PC-3 (cell line): ENCODE data around the gene PSMF1. TPM values are rescaled to one million over a fixed set of nuclear protein-coding genes. Genes with fewer than 3 reads are reported as not detected.

Source experiments
- ATAC-seq: fragments of 200-7000 bp; cut with Tn5 transposase; 2 replicates; pipeline ENCODE4 v1.9.1; 2020; ENCODE audit warnings: mild to moderate bottlenecking, moderate library complexity
- BruUV-seq: library from RNA; stranded (reverse); fragments of 400-500 nt; replicated peaks from 2 replicates; lab custom pipeline; 2021; lab: Mats Ljungman, UMichigan
- CTCF ChIA-PET: fragments of 300-600 bp; sonication (Branson Sonifier 250); formaldehyde crosslinking; loops from one replicate; lab custom pipeline; 2022; ENCODE audit warnings: antibody characterized with exemption; lab: Charles Lee
- POLR2A ChIA-PET: fragments of 300-600 bp; sonication (Branson Sonifier 250); formaldehyde crosslinking; loops from one replicate; lab custom pipeline; 2022; ENCODE audit warnings: antibody characterized with exemption; ENCODE audit not compliant: unreplicated experiment; lab: Charles Lee
- DNase-seq: peaks from one replicate; pipeline ENCODE4 v3.0.0-alpha.2; 2015
- H2AFZ ChIP-seq: fragments of 300-600 bp; sonication (generic); 2 replicates; pipeline ENCODE4 v1.6.0; 2016; ENCODE audit warnings: antibody characterized with exemption, low read length
- H3F3A ChIP-seq: fragments of 300-600 bp; sonication (generic); one replicate; pipeline ENCODE4 v1.6.0; 2017; ENCODE audit warnings: antibody characterized with exemption, low read length, control low read depth, mild to moderate bottlenecking; ENCODE audit not compliant: unreplicated experiment
- H3K27ac ChIP-seq: fragments of 300-600 bp; sonication (generic); 2 replicates; pipeline ENCODE4 v1.5.1; 2016; ENCODE audit warnings: mild to moderate bottlenecking, low read length
- H3K27me3 ChIP-seq: fragments of 300-600 bp; sonication (generic); 2 replicates; pipeline ENCODE4 v1.6.1; 2016; ENCODE audit warnings: low read length, mixed read lengths
- H3K36me3 ChIP-seq: fragments of 300-600 bp; sonication (generic); 2 replicates; pipeline ENCODE4 v1.6.1; 2016; ENCODE audit warnings: low read depth, mixed run types, low read length, mixed read lengths
- H3K4me1 ChIP-seq: fragments of 300-600 bp; sonication (generic); 2 replicates; pipeline ENCODE4 v1.5.1; 2016; ENCODE audit warnings: low read length; ENCODE audit not compliant: insufficient read depth
- H3K4me2 ChIP-seq: fragments of 300-600 bp; sonication (generic); 2 replicates; pipeline ENCODE4 v1.6.0; 2016; ENCODE audit warnings: low read length
- H3K4me3 ChIP-seq: fragments of 300-600 bp; sonication (generic); 2 replicates; pipeline ENCODE4 v1.5.1; 2016; ENCODE audit warnings: mild to moderate bottlenecking, low read length, mixed read lengths
- H3K79me2 ChIP-seq: fragments of 300-600 bp; sonication (generic); 2 replicates; pipeline ENCODE4 v1.6.1; 2017; ENCODE audit warnings: low read length, mixed read lengths
- H3K9ac ChIP-seq: fragments of 300-600 bp; sonication (generic); 2 replicates; pipeline ENCODE4 v1.6.0; 2016; ENCODE audit warnings: mild to moderate bottlenecking, low read length
- H3K9me2 ChIP-seq: fragments of 300-600 bp; sonication (generic); replicated peaks from 2 replicates; pipeline ENCODE4 v1.6.1; 2016; ENCODE audit warnings: mixed run types, low read length, mixed read lengths
- H3K9me3 ChIP-seq: fragments of 300-600 bp; sonication (generic); 2 replicates; pipeline ENCODE4 v1.6.1; 2016; ENCODE audit warnings: low read length, mixed read lengths
- H4K20me1 ChIP-seq: fragments of 300-600 bp; sonication (generic); 2 replicates; pipeline ENCODE4 v1.6.1; 2016; ENCODE audit warnings: low read length, mixed read lengths
- EZH2 ChIP-seq: fragments of 300-600 bp; sonication (generic); IDR thresholded peaks from one replicate; pipeline ENCODE4 v1.6.1; 2017; ENCODE audit warnings: antibody characterized with exemption, mild to moderate bottlenecking, low read length; ENCODE audit not compliant: unreplicated experiment
- EZH2phosphoT487 ChIP-seq: fragments of 300-600 bp; sonication (generic); IDR thresholded peaks from 2 replicates; pipeline ENCODE4 v1.6.1; 2018; ENCODE audit warnings: mild to moderate bottlenecking, antibody characterized with exemption, low read length, borderline replicate concordance
- intact Hi-C: fragments of 100-400 bp; cut with micrococcal nuclease; formaldehyde crosslinking; loops from 2 replicates; pipeline ENCODE4 v1.9.0; 2023
- total RNA-seq: library from RNA; depleted of rRNA; stranded (reverse); fragments of >200 nt; gene quantifications from 2 replicates; pipeline ENCODE4 v1.2.3, GENCODE V29; 2014
- TF ChIP-seq, protein P1 (sequence below): fragments of 300-600 bp; sonication (generic); conservative IDR thresholded peaks from 2 replicates; pipeline ENCODE4 v1.5.1; 2017; ENCODE audit warnings: antibody characterized with exemption, low read depth, mild to moderate bottlenecking, low read length

Gene PSMF1
- total RNA-seq, 1 experiment from 2014 or later: 60.8 TPM

DNA sequence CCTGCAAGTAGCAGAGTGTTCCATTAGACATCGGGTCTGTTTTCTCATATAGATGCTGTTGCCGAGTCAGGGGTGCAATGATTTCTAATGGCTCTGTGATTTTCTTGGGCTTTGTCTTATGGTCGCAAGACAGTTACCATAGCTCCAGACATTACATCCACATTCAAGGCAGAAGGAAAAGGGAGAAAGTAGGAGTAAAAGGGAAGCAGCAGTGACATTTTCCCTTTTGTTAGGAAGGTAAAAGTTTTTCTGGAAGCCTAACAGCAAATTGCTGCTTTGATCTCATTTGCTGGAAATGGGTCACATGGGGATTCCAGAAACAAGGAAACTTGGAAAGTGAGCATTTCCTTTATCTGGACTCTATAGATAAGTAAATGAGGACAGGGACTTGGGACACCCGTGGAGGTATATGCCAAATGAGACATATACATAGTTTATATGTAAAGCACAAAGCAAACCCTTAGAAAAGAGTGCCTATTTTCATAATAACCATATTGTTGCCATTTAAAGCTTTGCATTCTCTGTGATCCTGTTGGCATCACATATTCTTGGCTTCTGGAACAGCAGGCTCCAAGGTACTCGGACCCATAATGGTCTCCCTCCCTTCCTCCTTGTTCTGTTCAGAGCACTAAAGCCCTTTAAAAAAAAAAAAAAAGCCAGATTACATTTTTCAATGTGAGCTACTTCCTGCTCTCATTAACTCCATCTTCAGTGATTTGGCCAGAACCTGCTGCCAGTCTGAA lies 84.5 kb downstream of the PSMF1 start, which contains the start of gene C20orf202:
Gene C20orf202 (plus strand): TSS at position 693 of the 743 bp plus-strand sequence. CDS start 132 bp downstream, outside the sequence.
- H3K9me2 ChIP-seq: no peaks in the 10 kb centered on the region
- H3K4me3 ChIP-seq: no peak within 1 kb of the TSS
- CTCF ChIA-PET: interaction anchor here (0.6 kb wide), 2 partner anchors 15 to 264 kb away, joined by 3 to 4 read pairs; partner anchors contain the start of gene NSFL1C
- no peaks in the 10 kb centered on the region for H3K9me3 ChIP-seq
- no peaks in the 10 kb centered on the region for H3K27me3 ChIP-seq
- H3K4me1 ChIP-seq: peaks cover 5% of the 10 kb centered on the region; the same call in 1 of the 2 replicates
- BruUV-seq: no TSS peak
- intact Hi-C loops: no loop called here
- DNase-seq (no peak), ATAC-seq (no peak)
- H3K9ac ChIP-seq: no peak within 1 kb of the TSS
- no peaks in the 10 kb centered on the region for H3K79me2 ChIP-seq
- no peaks in the 10 kb centered on the region for H3F3A ChIP-seq
- TF ChIP-seq, protein P1, sequence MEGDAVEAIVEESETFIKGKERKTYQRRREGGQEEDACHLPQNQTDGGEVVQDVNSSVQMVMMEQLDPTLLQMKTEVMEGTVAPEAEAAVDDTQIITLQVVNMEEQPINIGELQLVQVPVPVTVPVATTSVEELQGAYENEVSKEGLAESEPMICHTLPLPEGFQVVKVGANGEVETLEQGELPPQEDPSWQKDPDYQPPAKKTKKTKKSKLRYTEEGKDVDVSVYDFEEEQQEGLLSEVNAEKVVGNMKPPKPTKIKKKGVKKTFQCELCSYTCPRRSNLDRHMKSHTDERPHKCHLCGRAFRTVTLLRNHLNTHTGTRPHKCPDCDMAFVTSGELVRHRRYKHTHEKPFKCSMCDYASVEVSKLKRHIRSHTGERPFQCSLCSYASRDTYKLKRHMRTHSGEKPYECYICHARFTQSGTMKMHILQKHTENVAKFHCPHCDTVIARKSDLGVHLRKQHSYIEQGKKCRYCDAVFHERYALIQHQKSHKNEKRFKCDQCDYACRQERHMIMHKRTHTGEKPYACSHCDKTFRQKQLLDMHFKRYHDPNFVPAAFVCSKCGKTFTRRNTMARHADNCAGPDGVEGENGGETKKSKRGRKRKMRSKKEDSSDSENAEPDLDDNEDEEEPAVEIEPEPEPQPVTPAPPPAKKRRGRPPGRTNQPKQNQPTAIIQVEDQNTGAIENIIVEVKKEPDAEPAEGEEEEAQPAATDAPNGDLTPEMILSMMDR: no peak
- TF ChIP-seq EZH2phosphoT487 (no peak), EZH2 (no peak)
- POLR2A ChIA-PET: interaction anchor here (0.5 to 0.6 kb wide), 3 partner anchors 11 to 1707 kb away, joined by 3 to 18 read pairs (median 5); no protein-coding TSS in a partner anchor
- no peak within 1 kb of the TSS for H2AFZ ChIP-seq
- no peaks in the 10 kb centered on the region for H3K36me3 ChIP-seq
- no peaks in the 10 kb centered on the region for H4K20me1 ChIP-seq
- no peak within 1 kb of the TSS for H3K4me2 ChIP-seq
- H3K27ac ChIP-seq: no peak within 1 kb of the TSS

DNA sequence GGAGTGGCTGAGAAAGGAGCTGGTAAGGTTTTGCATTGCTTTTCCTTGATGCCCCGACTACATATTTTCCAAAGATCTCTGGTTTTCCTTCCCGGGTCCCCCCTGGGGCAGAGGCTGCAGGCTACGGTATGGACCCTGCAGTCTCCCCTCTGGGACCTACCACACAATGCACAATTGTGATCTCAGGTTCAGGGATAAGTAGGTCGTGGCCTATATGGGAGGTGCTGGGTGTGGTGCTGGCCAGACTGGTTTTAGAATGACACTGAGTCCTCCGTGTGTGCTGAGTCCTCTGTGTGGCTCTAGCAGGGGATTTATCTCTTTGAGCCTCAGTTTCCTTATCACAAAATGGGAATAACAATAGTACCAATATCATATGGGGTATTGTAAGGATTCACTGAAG lies 85.2 kb downstream of the PSMF1 start:
- TF ChIP-seq, protein P1: no peak
- CTCF ChIA-PET: interaction anchor here (0.6 kb wide), 2 partner anchors 14 to 263 kb away, joined by 3 to 4 read pairs; partner anchors contain the start of gene NSFL1C
- no peak for DNase-seq
- intact Hi-C loops: no loop called here
- POLR2A ChIA-PET: interaction anchor here (0.6 kb wide), 3 partner anchors 23 to 1707 kb away, joined by 4 to 18 read pairs (median 5); no protein-coding TSS in a partner anchor
- Histone ChIP-seq H3K27me3 (no peaks in the 10 kb centered on the region), H3K9ac (no peak overlapping the region), H3K27ac (no peak overlapping the region), H3K4me2 (no peak overlapping the region), H3K36me3 (no peaks in the 10 kb centered on the region), H3K9me2 (no peaks in the 10 kb centered on the region), H3K9me3 (no peaks in the 10 kb centered on the region), H2AFZ (no peak overlapping the region), H3K4me3 (no peak overlapping the region), H3K79me2 (no peaks in the 10 kb centered on the region), H4K20me1 (no peaks in the 10 kb centered on the region), H3K4me1 (peaks cover 5% of the 10 kb centered on the region; the same call in 1 of the 2 replicates), H3F3A (no peaks in the 10 kb centered on the region)
- ATAC-seq: no peak
- no TSS peak for BruUV-seq

DNA sequence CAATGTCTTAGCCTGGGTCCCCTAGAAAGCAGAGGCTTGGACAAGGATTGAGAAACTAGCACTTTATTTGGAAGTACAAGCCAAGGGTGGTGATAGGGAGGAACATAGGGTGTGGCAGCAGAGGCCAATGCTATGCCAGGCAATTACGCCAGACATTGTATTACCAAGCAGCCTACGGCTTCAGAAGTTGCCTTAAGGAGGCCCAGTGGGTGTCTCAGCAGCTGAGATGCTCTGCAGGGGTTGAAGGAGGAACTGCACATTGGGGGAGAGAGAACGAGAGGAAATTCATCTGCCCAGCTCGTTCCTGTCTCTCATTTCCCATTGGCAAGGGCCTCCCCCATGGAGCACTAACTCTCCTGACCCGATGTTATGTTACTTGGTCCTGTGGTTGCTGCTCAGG lies 85.7 kb downstream of the PSMF1 start:
- Histone ChIP-seq H3K4me3 (no peak overlapping the region), H2AFZ (no peak overlapping the region), H4K20me1 (no peaks in the 10 kb centered on the region), H3K79me2 (no peaks in the 10 kb centered on the region), H3K4me1 (peaks cover 5% of the 10 kb centered on the region; the same call in 1 of the 2 replicates), H3F3A (no peaks in the 10 kb centered on the region), H3K9me2 (no peaks in the 10 kb centered on the region), H3K27ac (no peak overlapping the region), H3K9me3 (no peaks in the 10 kb centered on the region), H3K4me2 (no peak overlapping the region), H3K9ac (no peak overlapping the region), H3K27me3 (no peaks in the 10 kb centered on the region), H3K36me3 (no peaks in the 10 kb centered on the region)
- POLR2A ChIA-PET: interaction anchor here (0.6 kb wide), 1 partner anchor 856 kb away, joined by 4 read pairs; no protein-coding TSS in a partner anchor
- CTCF ChIA-PET: no interaction called here
- no TSS peak for BruUV-seq
- intact Hi-C loops: no loop called here
- no peak for ATAC-seq
- no peak for DNase-seq
- TF ChIP-seq EZH2phosphoT487 (no peak), EZH2 (no peak)
- TF ChIP-seq, protein P1: no peak
